Lung microvascular endothelial cell (primary cell): ENCODE data around the gene CCDC93. TPM values are rescaled to one million over a fixed set of nuclear protein-coding genes. Genes with fewer than 3 reads are reported as not detected.
A peak's percentile ranks its signal among the peaks of the same experiment; 100 is the strongest.
"Not testable (repeated sequence)": the region's sequence is repeated elsewhere in the genome, so short reads cannot be mapped to it uniquely, and the experiment has no call there.

Experiments
- DNase-seq, 2 donors: peaks; one replicate each; pipeline versions ENCODE4 v3.0.0 to v3.0.0-alpha.2; 2010; ENCODE audit warnings: low read depth in 2 of 2
- total RNA-seq: library from RNA; depleted of rRNA; stranded (reverse); fragments of >200 nt; gene quantifications from 2 replicates; pipeline ENCODE4 v1.2.1, GENCODE V29; 2014

The CCDC93 gene
- total RNA-seq, 1 donor from 2014 or later = 19.0 TPM

- DNase-seq = no peak
Measured at GRCh38 chr2:117956036-117956796, 57.7 kb downstream of the CCDC93 start.

- DNase-seq = no peak
Measured at GRCh38 chr2:117953231-117953630, 60.6 kb downstream of the CCDC93 start.

- DNase-seq = no peak
Measured at GRCh38 chr2:117952701-117953100, 61.2 kb downstream of the CCDC93 start.

- DNase-seq = no peak
Measured at GRCh38 chr2:117952228-117952627, 61.6 kb downstream of the CCDC93 start.

- no peak for DNase-seq
Measured at GRCh38 chr2:117949806-117950205, 64.1 kb downstream of the CCDC93 start.

GRCh38 chr2:117948615-117949014 is 65.3 kb downstream of the CCDC93 start:
- no peak for DNase-seq

- DNase-seq = no peak
Measured at GRCh38 chr2:117945296-117945695, 68.6 kb downstream of the CCDC93 start.

- DNase-seq = no peak
Measured at GRCh38 chr2:117944816-117945215, 69.1 kb downstream of the CCDC93 start.

GRCh38 chr2:117943013-117943672 is 70.7 kb downstream of the CCDC93 start:
- DNase-seq = no peak

- DNase-seq = no peak
Measured at GRCh38 chr2:117942551-117942950, 71.3 kb downstream of the CCDC93 start.

- no peak for DNase-seq
Measured at GRCh38 chr2:117941693-117942092, 72.2 kb downstream of the CCDC93 start.

- no peak for DNase-seq
Measured at GRCh38 chr2:117940436-117940835, 73.4 kb downstream of the CCDC93 start.

- DNase-seq = no peak
Measured at GRCh38 chr2:117938611-117939010, 75.3 kb downstream of the CCDC93 start.

GRCh38 chr2:117936871-117937428 is 76.9 kb downstream of the CCDC93 start:
- DNase-seq = no peak

- no peak for DNase-seq
Measured at GRCh38 chr2:117935954-117936353, 77.9 kb downstream of the CCDC93 start.

- no peak for DNase-seq
Measured at GRCh38 chr2:117935456-117935855, 78.4 kb downstream of the CCDC93 start.

- DNase-seq = peak in 1 of 2 donors; percentile 7
Measured at GRCh38 chr2:117933884-117934354, 80.0 kb downstream of the CCDC93 start.

GRCh38 chr2:117931978-117932377 is 81.9 kb downstream of the CCDC93 start:
- peak in 1 of 2 donors; percentile 71 for DNase-seq

- DNase-seq = no peak
Measured at GRCh38 chr2:117931266-117931665, 82.6 kb downstream of the CCDC93 start.

GRCh38 chr2:117930775-117931174 is 83.1 kb downstream of the CCDC93 start:
- no peak for DNase-seq

GRCh38 chr2:117923471-117923870 is 90.4 kb downstream of the CCDC93 start:
- DNase-seq = not testable (repeated sequence)

GRCh38 chr2:117921520-117921919 is 92.3 kb downstream of the CCDC93 start:
- DNase-seq = no peak

- DNase-seq = no peak
Measured at GRCh38 chr2:117918608-117919007, 95.3 kb downstream of the CCDC93 start.
